Activated CD4-positive, alpha-beta T cell treated with anti-CD3 and anti-CD28 coated beads for 1 hour (primary cell): ENCODE measurements around the gene SUB1.
A peak's percentile ranks its signal among the peaks of the same experiment; 100 is the strongest.
"Not testable (repeated sequence)": the region's sequence is repeated elsewhere in the genome, so short reads cannot be mapped to it uniquely, and the experiment has no call there.

Experiments used
- DNase-seq: peaks from one replicate; pipeline ENCODE4 v3.0.0-alpha.2; 2020

Gene SUB1

DNA sequence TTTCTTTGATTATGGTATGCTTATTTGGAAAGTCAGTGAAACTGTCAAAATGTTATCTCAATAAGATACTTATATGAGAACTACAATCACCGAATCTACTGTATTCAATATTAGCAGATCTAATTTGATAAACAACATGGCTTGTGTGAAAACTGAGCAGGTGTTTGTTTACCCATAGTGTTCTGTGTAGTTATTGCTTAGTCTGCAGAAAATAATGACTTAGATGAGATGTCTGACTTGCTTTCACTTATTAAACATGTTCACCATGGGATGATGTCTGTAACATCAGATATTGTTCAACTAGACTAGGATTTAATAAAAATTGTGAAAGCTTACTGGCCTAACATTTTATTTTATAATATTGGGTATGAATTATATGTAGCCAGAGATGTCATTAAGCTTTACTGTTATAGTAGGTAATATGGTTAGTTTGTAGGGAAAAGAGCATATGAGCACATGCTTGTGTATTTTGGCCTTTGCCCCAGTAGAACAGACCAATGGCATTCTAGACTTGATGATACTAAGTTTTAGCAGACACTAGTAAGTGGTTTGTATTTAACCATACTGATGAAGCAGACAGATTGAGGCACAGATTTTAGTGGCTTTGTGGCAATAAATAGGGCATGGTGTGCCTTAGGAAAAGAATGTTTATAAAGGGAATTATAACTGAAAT, 16.4 kb downstream of the SUB1 start:
- DNase-seq, result no peak

DNA sequence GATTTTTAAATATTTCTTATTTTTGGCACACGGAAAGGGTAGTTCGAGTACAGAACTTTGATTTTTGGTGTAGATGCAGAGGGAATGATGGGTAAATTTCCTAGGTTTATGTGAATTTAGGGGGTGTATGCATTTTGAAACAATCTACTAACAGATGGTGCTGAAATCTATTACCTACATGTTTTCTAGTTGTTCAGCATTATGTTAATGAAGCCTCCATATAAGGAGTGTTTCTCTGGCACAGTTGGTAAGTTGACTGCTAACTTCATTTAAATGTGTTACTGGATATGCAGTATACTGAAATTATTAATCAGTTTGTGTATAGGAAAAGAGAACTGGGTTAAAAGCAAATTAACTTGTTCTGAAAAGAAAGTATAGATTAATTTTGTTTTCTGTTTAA, 17.5 kb downstream of the SUB1 start:
- no peak for DNase-seq

DNA sequence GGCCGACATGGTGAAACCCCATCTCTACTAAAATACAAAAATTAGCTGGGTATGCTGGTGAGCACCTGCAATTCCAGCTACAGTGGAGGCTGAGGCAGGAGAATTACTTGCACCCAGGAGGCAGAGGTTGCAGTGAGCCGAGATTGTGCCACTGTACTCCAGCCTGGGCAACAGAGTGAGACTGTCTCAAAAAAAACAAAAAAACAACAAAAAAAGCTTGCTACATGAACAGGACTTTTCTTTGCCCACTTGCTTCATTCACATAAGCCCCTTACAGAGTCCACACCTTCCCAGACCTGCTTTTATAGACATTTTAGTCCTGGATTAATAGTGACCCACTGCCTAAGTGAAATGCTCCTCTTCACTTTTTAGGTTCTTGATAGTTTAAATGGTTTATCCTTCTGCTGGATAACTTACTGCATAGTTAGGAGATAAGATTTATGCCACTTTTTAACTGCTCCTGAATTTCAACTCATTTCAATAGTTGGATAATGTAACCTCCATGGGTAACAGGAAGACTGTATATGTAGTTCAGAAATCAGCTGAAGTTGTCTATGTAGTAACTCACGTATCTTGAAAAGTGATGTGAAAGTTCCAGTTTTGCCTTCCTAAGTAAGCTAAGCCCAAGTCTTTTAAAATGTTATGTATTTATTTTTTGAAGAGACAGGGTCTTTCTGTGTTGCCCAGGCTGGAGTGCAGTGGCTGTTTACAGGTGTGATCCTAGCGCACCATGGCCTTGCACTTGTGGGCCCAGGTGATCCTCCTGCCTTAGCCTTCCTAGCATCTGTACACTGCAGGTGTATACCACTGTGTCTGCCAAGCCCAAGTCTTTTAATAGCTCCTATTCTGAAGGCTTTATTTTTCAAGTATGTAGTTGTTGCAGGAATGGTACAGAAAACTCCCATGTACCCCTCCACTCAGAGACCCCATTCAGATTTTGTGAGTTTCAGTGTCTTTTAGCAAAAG, 19.7 kb downstream of the SUB1 start:
- DNase-seq, result no peak

DNA sequence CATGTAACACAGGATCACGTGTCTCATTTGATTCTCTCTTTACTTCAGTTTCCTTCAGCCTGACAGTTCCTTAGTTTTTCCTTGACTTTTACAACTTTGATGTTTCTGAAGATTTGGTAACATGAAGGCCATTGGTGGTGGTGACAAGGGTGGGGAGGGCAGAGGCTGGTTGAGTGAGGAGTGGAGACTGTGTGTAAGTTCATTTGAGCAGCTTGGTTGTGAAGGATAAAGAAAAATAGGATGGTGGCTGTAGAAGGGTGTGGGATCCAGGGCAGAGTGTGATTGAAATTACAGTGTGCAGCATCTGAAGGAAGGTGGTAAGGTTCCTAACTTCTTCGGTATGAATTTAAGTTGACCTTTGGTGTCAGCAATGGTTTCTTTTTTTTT, 20.4 kb downstream of the SUB1 start:
- no peak for DNase-seq

DNA sequence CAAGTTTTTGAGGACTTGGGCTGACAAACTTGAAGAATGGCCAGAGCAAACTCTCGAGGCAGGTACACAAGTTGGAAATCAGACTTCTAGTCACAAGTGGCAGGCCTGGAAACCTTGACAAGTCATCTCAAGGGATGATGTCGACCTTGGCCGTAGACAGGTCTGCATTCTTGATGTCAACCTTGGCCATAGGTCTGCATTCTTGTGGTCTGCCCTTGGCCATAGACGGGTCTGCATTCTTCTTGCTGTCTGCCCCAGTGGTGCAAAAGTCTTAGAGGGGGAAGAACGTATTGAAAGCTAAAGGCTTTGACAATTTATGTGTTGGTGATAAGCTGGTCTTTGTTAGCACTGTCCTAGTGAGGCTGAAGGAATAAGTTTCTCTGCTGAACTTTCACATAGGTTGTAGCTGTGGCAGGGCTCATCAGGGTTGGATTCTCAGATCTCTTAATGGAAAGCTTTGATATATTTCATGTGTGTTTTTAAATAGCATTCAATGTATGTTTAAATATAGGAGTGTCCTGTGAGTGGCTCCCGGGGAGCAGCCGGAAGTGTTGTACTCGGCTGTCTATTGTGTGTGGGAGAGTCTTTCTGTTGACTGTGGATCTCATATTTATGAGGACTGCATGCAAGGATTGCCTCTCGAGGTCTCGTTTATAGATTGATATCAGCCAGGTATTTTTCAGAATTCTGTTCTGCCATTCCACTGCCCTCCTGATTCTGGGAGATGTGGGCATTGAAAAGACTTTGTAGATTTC, 27.0 kb downstream of the SUB1 start:
- no peak for DNase-seq

DNA sequence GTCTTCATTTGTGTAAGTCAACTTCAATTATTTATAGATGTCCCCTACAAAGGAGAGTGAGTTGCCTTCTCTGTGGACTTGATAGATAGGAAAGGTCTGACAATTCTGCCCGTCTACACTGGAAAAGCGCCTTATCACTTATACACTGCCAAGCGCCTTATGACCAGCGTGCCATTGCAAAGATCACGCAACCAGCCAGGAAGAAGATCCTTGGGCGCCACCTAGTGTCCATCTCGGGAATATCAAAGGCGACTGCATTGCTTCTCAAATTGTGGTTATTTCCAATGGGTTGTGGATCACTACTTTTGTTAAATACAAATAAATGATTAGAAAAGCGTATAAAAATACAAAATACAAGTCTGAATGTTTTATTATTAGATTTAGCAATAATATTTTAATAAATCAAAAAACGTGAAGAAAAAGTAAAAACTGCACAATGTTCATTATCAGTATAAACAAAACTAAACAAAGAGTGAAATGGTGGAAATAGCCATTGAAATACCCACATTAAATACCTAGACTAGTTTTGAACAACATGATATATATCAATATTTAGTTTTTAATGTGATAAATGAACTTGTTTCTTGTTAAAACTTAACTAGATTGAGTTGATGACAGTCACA, 27.8 kb downstream of the SUB1 start:
- DNase-seq, result peak; percentile 72

DNA sequence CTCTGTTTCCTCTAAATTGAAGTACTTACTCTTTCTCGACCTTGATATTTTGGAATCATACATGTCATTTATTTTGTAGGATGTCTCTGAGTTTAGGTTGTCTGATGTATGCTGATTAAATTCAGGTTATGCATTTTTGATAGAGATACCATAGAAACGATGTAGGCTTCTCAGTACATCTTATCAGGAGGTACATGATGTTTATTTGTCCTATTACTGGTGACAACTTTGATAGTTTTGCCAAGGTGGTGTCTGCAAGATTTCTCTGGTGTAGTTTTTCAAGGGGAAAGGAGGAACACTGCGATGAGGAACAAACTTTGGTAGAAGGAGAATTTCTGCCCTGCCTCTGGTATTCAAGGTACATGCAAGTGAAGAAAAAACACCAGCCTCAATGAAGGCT, 29.9 kb downstream of the SUB1 start:
- no peak for DNase-seq

DNA sequence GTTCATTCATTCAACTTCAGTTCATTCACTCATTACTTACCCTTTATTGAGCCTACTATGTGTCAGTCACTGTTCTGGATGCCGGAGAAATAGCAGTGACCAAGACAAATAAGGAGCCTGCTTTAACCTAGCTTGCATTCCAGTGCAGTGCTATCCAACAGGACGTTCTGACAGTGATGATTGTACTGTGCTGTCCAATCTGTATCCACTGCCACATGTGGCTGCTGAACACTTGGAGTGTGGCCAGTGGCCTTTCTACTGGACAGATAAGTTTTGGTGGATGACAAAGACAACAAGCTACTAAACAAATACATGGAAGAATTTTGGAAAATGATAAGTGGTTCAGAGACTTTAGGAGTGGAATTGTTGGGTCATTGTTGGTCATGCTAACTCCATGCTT, 33.6 kb downstream of the SUB1 start:
- DNase-seq, result no peak

DNA sequence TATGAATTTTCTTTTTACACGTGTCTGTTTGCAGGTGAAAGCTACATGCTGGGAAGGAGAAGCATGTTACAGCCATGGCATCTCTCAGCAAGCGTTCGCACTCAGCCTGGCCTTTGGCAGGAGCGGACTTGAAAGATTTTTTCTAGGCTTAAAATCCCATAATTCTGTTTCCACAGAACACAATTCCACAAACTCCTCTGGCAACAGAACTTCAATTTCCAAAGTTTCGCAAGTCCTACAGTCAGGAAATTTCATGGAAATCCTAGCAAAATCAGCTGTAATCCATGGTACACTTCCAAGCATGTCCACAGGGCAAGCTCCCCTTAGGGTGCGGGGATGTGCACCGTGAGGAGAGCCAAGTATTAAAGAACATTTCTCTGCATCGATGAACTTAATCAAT, 35.9 kb downstream of the SUB1 start:
- no peak for DNase-seq

DNA sequence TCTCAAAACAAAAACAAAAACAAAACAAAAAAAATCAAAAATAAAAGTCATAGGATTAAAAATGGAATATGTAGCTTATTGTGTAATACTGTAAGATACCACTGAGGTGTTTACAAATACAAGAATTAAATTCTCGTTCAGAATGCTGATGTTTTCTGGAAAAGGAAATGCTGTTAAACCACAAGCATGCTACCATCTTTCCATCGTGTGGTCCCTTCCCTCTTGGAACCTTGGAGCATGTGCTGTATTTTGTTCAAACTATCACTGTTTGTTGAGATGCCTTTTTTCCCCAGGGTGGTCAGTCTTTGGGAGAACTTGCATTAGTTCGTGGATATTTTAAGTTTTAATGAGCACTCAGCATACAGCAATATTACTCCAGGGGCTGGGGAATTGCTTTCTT, 39.7 kb downstream of the SUB1 start:
- no peak for DNase-seq

DNA sequence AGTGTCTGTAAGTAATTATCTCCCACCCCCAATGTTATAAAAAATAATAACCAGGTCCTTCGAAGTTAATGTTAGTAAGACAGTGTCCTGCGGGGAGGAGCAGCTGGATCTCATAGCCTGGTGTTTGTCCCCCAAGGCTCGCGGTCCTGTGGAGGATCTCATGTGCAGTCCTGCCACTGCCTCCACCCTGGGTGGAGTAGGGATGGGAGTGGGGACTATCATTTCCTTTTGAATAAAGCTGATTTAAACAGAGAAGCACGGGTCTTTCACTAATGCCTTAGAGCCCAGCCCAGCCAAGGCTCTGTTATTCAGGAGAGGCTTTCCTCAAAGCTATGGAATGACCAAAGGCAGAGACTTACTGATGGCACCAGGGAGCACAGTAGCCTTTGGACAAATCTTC, 40.2 kb downstream of the SUB1 start:
- DNase-seq, result no peak

DNA sequence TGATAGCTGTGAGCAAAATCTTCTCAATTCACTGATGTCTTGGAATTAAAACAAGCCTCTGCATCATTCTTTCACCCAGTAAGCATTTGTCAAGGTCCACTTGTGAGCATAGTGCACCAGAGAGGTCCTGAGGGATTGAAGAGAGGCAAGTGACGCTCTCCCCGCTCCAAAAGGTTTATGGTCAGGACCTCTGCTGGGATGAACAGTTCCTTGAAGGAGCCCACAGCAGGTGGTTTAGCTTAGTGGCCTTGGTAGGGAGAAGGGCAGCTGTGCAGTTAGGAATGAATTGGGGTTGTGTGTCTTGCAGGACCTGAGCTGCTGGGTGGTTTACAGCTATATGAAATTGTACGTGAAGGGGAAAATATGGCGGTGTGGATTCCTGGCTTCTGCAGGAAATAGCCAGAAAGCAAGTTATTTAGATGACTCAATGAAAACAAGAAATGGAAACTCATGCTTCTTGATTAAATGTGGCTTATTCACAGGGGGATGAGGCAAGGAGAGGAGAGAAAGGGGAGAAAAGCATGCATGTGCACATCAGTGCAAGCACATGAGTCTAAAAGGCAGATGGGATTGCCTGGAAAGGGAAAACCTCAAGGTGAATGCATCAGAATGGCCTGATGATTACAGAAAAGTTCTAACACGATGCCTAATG, 42.0 kb downstream of the SUB1 start:
- no peak for DNase-seq

DNA sequence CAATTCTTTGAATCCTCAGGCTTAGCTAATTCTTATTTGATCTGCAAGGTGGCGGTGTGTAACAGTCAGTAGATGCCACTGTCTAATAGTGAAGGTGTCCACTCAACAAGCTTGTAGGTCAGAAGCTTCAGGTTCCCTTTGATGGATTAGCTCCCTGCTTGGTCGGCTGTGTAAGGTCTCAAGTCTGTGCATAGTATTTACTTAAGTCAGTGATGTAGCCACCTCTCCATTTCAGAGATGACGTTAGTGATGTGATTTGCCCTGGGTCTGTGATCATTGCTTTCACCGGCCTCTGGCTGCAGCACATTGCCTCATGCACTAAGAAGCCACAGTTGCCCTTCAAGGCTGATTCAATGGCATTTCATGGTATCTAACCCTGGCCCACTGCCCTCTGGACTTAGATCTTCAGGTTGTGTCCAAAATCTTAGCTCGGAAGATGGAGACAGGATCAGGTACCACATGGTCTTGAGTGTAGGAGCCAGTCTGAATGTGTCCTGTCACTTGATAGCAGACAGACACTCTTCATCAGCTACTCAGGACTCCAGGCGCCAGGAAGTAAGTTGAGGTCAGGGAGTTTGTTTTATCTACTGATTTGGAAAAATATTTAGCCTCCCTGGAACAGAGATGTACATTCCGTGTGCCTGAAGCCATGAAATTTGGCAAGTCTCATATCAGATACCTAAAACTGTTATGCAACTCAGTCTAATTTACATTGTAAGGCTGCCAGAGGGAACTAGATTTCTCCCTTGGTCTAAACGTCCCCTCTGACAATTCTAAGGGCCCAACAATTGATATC, 42.9 kb downstream of the SUB1 start:
- DNase-seq, result no peak

DNA sequence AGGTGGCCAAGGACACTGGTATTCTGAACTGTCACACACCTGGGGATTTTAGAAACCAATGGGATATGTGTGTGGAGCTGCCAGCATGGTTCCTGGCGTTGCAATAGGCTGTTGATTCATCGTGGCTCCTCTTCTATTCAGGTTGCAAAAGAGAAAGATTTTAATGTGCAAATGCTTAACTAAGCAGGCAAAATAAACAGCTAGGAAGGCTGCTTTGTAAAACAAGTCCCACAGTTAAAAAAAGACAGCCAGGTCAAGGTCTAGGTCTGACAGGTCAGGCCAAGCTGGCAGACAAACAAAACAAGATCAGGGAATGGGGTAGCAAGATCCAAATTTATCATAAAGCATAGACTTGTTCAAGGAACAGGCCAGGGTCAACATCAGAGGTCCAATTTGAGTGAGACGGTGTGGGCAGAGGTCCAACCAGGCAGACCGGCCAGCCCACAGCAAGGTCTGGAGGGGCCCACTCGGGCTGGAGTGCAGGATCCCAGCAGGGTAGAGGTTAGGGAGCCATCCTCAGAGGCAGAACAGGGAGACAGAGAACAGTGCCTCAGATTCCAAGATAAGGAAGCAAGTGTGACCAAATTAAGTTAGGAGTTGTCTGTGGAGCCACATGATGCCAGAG, 45.6 kb downstream of the SUB1 start:
- no peak for DNase-seq

DNA sequence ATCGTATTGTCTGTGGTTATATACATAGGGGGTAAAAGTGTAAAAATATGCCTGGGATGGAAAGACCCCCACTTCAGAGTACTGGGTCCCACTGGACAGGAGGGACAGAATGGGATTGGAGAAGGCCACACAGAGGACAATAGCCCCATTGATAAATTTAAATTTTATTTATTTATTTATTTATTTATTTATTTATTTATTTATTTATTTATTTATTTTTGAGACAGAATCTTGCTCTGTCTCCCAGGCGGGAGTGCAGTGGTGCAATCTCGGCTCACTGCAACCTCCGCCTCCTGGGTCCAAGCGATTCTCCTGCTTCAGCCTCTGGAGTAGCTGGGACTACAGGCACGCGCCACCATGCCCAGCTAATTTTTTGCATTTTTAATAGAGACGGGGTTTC, 47.7 kb downstream of the SUB1 start:
- not testable (repeated sequence) for DNase-seq

DNA sequence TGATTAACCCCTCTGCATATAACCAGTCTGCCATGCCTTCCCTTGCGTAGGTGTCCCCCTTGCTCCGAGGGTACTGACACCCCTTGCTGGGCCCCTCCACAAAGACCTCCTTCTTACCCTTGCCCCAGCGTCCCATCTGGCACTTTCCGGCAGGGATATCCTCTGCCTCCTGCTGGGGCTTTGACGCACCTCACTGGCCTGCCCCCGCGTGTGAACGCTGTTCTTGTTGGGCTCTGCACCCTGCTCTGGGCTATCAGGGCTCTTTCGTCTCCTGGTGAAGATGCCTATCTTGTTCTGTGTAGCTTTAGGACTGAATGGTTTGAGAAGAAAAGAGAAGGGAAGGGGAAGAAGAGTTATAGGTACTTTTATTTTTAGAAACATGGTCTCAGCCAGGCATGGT, 53.0 kb downstream of the SUB1 start:
- DNase-seq, result no peak

DNA sequence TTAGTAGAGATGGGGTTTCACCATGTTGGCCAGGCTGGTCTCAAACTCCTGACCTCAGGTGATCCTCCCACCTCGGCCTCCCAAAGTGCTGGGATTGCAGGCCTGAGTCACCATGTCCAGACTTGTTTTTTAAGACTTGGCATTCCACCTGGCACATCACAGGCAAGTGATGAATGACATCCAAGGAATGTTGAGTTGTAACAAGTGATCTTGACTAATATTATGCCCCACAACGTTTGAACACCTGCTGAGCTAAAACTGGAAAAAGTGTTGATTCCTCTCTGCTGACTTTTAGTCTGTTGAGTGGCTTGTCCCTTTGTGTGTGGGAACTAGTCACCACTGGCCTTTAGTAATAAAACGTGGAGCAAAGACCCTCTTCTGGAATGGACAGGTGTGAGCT, 54.6 kb downstream of the SUB1 start:
- no peak for DNase-seq

DNA sequence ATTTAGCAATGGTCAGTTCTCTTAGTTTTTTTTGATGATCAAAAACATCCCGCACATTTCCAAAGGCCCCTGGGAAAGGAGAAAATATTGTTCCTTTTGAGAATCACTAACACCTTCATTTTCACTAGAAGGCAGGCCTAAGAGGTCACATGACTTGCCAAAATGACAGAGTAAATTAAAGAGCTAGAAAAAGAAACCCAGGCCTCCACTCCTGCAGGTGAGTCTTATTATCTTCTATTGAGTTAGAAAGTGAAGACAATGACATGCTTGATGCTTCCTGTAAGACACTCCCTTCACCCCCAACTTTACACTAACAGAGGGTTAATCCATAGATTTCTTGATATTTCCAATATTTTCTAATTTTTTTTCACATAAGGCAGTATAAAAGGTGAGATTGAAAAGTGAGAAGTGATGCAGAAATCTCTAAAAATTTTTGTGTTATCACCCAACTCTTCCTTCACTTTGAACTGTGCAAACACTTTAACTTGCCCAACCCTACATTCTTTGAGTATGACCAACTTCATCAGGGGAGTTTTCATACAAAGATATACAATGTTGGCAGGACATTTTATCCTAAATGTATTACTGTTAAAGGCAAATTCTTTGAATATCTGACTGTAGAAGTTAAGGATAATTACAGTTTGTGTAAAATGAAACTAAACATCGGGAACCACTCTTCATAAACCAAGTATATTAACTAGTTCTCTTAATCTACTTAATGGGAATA, 57.1 kb downstream of the SUB1 start:
- DNase-seq, result no peak

DNA sequence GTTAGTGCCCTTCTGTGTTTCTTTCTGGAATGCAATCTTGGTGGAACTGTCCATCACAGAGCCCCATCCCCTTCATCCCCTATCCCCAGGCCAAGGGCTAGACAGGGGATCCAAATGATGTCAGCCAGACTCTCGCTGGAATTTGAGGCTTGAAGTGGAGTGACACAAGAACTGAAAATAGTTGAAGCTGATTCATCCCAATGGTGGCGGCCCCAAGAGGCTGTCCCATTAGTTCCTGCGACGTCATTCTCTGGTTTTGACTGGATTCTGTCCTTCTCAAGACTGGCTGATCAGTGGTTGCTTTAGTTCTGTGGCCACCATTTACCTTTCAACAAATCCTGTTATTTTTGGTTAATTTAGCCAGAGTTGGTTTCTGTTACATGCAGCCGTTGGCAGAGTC, 59.9 kb downstream of the SUB1 start:
- no peak for DNase-seq
